HG03469 (cell line): ENCODE data around the gene UBE2D4.
"Not testable (repeated sequence)": the region's sequence is repeated elsewhere in the genome, so short reads cannot be mapped to it uniquely, and the experiment has no call there.

Source experiments
- ATAC-seq: cut with Tn5 transposase; IDR thresholded peaks from one replicate; pipeline ENCODE4 v1.9.1; 2021; ENCODE audit warnings: mild to moderate bottlenecking, moderate library complexity, moderate number of reproducible peaks; ENCODE audit not compliant: unreplicated experiment

UBE2D4 gene

DNA sequence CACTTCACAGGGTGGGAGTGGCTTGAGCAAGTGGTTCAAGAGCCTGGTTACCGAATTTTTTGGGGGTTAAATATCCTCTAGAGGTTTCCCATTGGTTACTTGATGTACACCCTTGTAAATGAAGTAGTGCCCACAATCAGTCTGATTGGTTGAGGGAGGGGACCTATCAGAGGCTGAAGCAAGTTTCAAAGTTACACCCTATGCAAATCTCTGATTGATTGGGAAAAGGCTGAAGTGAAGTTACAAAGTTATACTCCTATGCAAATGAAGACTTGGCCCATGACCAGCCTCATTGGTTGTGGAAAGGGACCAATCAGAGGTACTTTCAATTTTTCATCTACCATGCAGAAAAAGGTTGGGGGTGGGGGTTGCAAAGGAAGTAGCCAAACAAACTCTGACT is 34.7 kb downstream of the UBE2D4 start:
- no peak for ATAC-seq

GRCh38 chr7:43966392-43966791 is 40.2 kb downstream of the UBE2D4 start:
- ATAC-seq, result not testable (repeated sequence)

DNA sequence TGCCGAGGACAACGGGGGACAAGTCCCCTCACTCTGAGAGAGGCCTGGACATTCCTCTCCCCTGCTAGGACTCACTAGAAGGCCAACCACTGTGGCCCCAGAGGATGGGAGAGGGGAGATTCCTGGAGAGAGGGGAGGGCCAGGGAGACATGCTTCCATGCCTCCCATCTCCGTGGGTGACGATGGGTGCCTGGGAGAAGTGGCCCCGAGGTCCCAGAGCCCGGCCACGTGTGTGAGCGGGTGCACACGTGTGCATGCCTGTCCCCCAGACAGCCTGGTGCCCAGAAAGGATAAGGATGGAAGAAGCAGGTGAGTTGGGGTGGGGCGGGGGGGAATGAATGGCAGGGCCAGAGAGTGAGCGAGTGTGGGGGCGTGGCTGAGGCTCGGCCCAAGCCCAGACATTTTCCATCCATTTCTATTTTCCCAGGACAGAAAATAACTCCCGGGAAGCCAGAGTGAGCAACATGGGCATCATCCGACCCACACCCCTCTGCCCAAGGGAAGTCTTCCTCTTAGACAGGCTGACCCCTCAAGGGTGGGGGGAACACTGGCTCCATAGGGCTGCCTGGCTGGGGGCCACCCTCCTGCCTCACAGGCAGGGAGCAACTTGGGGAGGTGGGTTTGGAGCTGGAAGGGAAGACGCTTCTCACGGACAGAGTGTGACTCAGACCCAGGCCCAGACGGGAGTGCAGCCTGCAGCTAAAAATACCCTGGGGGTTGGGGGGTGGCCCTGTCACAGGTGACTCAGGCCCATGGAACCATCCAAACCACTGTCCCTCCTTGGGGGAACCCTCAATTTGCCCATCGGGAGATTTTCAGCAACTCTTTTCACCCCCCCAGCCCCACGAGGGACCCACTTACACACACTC is 42.2 kb downstream of the UBE2D4 start:
- not testable (repeated sequence) for ATAC-seq

- not testable (repeated sequence) for ATAC-seq
These were observed 43.4 kb downstream of the UBE2D4 start for GRCh38 chr7:43969586-43969985.

GRCh38 chr7:43970698-43971097 is 44.5 kb downstream of the UBE2D4 start:
- not testable (repeated sequence) for ATAC-seq

- ATAC-seq, result not testable (repeated sequence)
These were observed 47.9 kb downstream of the UBE2D4 start for GRCh38 chr7:43974033-43974573.

- not testable (repeated sequence) for ATAC-seq
These were observed 48.7 kb downstream of the UBE2D4 start for GRCh38 chr7:43974725-43975482.

DNA sequence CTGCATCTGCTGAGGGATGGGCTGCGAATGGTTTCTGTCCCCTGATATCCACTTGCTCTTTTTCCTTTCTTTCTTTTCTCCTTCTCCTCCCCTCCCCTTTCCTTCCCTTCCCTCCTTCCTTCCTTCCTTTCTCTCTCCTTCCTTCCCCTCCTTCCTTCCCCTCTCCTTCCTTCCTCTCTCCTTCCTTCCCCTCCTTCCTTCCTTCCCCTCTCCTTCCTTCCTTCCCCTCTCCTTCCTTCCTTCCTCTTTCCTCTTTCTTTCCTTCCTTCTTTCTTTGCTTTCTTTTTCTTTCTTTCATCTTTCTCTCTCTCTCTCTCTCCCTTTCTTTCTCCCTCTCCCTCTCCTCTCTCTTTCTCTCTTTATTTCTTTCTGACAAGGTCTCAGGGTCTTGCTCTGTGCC is 51.3 kb downstream of the UBE2D4 start:
- no peak for ATAC-seq

- not testable (repeated sequence) for ATAC-seq
These were observed 51.9 kb downstream of the UBE2D4 start for GRCh38 chr7:43978102-43978501.

DNA sequence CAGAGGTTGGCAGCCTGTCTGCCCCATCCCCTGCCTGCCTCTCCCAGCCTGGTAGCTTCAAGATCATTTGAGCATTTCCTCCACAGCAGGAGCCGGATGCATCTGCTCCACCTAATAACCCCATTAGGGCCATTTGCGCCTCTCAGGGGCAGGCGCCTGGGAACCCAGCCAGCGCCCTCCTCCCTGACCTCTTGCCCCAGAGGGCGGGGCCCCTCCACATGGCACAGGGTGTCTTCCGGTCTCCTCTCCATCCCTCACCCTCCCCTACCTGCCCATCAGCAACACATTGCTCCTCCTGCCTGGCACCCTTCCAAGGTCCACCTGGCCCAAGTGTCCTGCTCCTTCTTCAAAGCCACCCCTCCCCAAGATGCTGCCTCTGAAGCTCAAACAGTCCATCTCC is 56.6 kb downstream of the UBE2D4 start:
- ATAC-seq, result not testable (repeated sequence)

DNA sequence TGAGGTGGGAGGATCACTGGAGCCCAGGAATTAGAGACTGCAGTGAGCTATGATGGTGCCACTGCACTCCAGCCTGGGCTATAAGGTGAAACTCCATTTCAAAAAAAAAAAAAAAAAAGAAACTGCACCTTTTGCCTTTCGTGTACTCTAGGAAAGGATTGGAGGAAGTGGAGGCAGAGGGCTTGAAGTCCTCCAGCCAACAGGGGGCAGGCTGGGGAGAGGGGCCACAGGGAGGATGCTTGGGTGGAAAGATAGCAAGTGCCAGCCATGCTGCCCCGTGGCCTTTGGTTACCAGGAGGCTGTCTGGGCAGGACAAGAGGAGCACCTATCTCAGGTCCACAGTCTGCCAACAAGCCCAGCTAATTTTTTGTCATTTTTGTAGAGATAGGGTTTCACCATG is 57.5 kb downstream of the UBE2D4 start:
- not testable (repeated sequence) for ATAC-seq

DNA sequence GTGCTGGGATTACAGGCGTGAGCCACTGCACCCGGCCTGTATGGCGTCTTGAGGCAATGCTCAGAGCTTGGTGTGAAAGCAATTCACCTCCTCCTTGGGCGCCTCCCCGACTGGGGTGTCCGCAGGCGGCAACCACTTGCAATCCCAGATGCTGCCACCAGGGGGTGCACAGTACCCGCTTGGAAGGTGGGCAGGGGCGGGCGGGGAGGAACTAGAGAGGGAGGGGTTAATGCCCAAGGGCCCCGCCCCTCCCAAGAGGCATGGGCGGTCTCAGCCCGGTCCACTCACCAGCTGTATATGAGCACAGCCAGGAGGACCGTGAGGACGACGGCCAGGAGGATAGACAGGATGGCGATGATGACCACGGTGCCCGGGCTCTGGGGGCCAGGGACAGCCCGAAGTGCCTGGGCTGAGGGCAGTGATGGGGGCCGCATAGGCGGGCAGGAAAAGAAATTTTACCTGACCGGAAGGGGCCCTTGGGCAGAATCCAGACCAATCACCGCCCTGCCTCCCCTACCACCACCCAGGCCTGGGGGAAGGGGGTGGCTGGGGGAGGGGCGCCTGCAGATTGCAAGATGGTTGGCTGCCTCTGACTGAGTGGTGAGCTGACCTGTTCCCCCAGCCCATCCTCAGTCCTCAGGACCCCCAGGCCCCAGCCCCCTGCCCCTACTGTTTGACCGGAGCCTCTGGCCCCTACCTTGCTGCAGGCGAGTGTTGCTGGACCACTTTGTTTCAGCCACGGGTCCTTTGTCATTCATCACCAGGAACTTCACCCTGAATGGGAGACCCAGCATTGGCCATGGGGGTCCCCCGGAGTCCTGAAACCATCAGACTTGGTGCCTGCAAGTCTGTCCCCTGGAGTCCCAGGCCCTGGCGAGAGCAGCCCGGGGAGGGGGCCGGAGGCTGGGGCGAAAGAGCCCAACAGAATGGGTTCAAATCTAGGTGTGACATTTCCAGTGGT is 59.9 kb downstream of the UBE2D4 start:
- peak; percentile 61 for ATAC-seq

GRCh38 chr7:43987476-43987875 is 61.2 kb downstream of the UBE2D4 start:
- not testable (repeated sequence) for ATAC-seq

GRCh38 chr7:43990011-43990585 is 63.9 kb downstream of the UBE2D4 start:
- ATAC-seq, result not testable (repeated sequence)

DNA sequence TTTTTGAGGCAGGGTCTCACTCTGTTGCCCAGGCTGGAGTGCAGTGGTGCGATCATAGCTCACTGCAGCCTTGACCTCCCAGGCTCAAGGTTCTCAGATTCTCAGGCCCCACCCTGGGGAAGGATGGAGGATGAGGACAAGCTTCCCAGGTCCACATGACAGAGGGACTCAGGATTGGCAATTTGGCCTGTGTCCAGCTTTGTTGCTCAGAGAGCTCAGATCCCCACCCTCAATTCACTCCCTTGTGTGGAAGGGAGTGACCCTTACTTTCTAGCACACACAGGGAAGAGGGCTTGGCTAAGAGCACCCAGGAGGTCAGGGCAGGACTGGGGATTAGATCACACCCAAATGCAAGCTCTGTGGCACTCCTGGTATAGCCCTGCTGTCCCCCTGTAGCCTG is 64.6 kb downstream of the UBE2D4 start:
- ATAC-seq, result not testable (repeated sequence)

- peak; percentile 60 for ATAC-seq
These were observed 66.7 kb downstream of the UBE2D4 start for GRCh38 chr7:43992896-43993295.

DNA sequence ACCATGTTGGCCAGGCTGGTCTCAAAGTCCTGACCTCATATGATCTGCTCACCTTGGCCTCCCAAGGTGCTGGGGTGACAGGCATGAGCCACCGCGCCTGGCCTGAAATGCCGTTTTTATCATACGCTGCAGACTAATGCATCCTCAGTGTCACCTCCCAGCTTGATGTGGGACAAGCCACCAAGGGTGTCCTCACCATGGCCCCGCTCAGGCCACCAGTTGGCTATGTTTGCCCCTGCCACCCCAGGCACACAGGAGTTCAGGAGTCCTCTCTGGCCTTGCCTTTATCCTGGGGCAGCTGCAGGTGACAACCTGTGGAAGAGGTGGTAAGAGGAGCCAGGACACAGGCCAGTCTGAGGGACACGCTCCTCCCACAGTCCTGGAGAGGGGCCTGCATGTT is 68.4 kb downstream of the UBE2D4 start:
- ATAC-seq, result not testable (repeated sequence)

DNA sequence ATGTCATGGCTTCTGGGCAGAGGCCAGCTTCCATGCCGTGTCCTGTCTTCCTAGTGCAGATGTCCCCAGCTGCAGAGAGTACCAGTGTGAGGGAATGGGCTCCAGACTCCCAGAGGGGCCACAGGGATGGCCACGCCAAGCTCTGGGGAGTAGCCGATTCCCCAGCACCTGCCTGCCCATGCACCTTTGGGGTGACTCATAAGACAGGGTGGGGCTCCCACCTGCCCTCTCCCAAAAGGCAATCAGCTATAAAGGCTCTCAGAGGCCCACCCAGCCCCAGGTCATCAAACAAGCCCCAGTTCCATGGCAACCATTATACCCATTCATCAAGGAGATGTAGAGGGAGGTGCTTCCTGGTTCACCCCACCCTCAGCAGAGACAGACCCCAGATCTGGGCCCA is 71.3 kb downstream of the UBE2D4 start, which contains the start of gene SPDYE1:
SPDYE1 (plus strand) TSS at position 366 of the 400 bp plus-strand sequence. CDS start 2,053 bp downstream, outside the sequence.
- not testable (repeated sequence) for ATAC-seq
